GM12865 (cell line): ENCODE measurements around the gene PCBP3.

Source experiments
- DNase-seq: peaks from one replicate; pipeline ENCODE4 v3.0.0; 2010; ENCODE audit warnings: low read depth
- H3K4me3 ChIP-seq: 2 replicates; pipeline ENCODE4 v1.5.1; 2011; ENCODE audit warnings: mild to moderate bottlenecking, low read depth, low read length, control low read depth
- TF ChIP-seq, protein P1 (sequence below): IDR thresholded peaks from 2 replicates; pipeline ENCODE4 v1.5.1; 2011; ENCODE audit warnings: low read length, control low read depth, low read depth, inconsistent platforms; ENCODE audit not compliant: insufficient read depth; ENCODE audit errors: missing control alignments

The PCBP3 gene

DNA sequence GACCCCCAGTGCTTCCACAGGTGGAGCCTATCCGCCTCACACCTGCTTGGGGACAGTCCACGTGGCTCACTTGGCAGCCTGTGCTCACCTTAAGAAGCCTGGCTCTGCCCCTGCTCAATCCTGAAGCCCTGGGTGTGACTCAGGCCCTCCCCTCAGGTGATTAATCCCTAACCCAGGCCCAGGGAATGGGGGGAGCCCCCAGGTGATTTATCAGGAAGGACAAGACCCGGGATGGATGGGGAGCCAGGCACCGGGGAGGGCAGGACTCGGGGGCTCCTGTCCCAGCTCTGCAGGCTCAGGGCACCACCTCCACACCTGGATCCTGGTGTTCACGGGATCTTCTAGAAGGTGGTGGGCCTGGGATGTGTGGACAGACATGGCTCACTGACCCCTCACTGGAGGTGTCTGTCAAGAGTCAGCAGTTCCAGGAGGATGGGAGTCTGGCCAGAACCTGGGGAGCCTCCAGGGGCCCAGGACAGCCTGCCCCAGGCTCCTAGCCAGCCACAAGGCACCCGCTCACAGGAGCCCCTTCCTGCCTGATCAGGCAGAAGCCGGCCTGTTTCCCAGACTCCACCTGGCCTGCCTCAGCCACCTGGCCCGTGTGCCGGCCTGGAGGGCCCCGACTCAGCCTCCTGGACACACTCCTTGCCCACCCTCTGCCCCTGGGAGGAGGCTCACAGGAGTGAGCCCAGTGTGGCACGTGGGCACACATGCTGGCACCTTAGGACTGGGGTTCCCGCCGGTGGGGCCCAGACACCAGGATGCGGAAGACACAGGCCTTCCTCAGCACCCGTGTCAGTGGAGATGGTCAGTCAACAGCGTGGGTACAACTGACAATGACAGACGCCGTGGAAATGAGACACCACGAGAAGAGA lies 299.5 kb downstream of the PCBP3 start:
- DNase-seq = no peak
- TF ChIP-seq, protein P1, sequence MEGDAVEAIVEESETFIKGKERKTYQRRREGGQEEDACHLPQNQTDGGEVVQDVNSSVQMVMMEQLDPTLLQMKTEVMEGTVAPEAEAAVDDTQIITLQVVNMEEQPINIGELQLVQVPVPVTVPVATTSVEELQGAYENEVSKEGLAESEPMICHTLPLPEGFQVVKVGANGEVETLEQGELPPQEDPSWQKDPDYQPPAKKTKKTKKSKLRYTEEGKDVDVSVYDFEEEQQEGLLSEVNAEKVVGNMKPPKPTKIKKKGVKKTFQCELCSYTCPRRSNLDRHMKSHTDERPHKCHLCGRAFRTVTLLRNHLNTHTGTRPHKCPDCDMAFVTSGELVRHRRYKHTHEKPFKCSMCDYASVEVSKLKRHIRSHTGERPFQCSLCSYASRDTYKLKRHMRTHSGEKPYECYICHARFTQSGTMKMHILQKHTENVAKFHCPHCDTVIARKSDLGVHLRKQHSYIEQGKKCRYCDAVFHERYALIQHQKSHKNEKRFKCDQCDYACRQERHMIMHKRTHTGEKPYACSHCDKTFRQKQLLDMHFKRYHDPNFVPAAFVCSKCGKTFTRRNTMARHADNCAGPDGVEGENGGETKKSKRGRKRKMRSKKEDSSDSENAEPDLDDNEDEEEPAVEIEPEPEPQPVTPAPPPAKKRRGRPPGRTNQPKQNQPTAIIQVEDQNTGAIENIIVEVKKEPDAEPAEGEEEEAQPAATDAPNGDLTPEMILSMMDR = no peak
- no peak overlapping the region for H3K4me3 ChIP-seq

DNA sequence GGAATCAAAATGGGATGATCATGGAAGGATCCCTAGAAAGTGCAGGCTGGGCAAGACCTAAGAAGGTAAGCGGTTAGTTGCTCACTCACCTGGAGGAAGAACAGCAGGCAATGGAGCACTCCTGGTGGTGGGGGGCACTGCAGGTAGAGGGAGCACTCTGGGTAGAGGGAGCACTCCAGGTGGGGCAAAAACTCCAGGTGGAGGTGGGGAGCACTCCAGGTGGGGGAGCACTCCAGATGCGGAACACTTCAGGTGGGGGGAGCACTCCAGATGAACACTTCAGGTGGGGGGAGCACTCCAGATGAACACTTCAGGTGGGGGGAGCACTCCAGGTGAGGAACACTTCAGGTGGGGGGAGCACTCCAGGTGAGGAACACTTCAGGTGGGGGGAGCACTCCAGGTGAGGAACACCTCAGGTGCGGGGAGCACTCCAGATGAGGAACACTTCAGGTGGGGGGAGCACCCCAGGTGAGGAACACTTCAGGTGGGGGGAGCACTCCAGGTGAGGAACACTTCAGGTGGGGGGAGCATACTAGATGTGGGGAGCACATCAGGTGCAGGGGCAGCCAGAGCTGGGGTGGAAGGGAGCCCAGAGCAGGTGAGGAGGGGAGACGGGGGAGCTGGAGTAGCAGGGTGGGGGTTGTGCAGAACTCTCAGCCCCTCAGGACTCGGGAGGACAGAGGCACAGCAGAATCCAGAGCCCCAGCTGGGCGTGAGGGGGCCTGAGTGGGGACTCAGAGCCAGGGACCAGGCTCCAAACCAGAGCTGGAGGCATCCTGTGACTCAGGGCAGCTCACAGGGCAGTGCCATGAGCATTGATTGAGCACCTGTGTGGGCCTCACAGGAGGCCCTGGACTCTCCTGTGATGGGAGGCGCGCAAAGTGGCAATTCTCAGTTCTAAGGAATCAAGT lies 300.4 kb downstream of the PCBP3 start:
- H3K4me3 ChIP-seq = no peak overlapping the region
- DNase-seq = no peak
- TF ChIP-seq, protein P1 = no peak

DNA sequence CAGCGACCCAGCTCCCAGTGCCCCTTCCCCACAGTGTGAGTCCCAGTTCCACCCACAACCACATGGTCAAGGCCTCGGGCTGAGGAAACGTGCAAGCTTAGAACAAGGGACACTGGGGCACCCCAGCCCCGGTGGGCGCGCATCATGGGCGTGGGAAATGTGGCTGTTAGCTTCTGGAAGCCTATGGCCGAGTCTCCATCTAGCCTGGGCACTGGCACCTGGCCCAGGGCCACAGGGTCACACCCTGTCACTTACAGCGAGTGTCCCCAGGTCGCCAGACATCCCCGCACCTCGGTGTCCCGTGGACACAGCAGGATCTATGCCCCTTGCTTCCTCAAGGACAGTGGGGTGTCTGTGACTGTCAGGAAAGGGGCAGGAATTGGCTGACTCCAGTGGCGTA lies 301.1 kb downstream of the PCBP3 start:
- no peak for DNase-seq
- TF ChIP-seq, protein P1 = no peak

DNA sequence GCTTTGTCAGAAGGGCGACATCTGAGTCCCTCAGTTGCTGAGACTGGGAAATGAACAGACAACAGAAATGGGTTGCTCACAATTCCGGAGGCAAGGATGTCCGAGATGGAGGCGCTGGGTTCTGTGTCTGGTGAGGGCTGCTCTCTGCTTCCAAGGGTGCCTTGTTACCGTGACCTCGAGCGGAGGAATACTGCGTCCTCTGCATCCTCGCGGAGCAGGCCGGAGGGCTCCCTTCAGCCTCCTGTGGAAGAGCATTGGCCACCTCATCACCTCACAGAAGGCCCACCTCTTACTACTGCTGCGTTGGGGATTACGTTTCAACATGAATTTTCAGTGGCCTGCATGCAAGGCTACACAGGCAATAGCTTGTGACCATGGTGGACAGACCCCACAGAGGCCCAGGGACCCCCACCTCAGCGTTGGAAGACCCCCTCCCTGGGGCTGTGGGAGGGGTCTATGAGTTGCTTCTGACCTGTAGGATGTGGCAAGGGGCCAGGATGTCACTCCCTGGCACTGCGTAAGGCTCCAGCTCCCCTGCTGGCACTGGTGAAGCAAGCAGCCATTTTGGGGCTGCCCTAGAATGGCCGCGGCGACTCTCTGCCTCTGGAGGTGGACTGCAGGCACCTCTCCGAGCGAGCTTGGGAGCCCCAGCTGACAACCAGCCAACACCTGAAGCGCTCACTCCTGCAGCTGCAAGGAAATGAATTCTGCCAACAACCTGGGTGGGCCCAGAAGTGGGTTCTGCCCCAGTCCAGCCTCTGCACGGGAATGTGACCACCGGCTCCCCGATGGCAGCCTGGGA lies 301.7 kb downstream of the PCBP3 start:
- no peak for DNase-seq
- TF ChIP-seq, protein P1 = no peak
- H3K4me3 ChIP-seq = no peak overlapping the region

More for the DNA sequence above, 301.1 kb downstream of the PCBP3 start:
- H3K4me3 ChIP-seq = no peak overlapping the region

GRCh38 chr21:45945868-45946210 lies 302.3 kb downstream of the PCBP3 start:
- H3K4me3 ChIP-seq = no peak overlapping the region
- TF ChIP-seq, protein P1 = no peak
- no peak for DNase-seq

GRCh38 chr21:45947296-45947695 lies 303.8 kb downstream of the PCBP3 start:
- DNase-seq = no peak
- TF ChIP-seq, protein P1 = no peak
- H3K4me3 ChIP-seq = no peak overlapping the region
